Nephron (organoid): ENCODE results near the gene PLCB3.

Experiments used
- H3K27ac Mint-ChIP-seq, 3 experiments: 2 replicates each; pipeline ENCODE4 v1.8.0; 2020; ENCODE audit warnings: mixed read lengths in 3 of 3, mild to moderate bottlenecking in 2 of 3, moderate library complexity in 1 of 3
- H3K27me3 Mint-ChIP-seq: 2 replicates; pipeline ENCODE4 v1.8.0; 2021; ENCODE audit warnings: low read depth, mild to moderate bottlenecking, moderate library complexity, mixed read lengths
- H3K36me3 Mint-ChIP-seq: 2 replicates; pipeline ENCODE4 v1.8.0; 2020; ENCODE audit warnings: low read depth, mixed read lengths
- H3K4me1 Mint-ChIP-seq: 2 replicates; pipeline ENCODE4 v1.8.0; 2020; ENCODE audit warnings: mixed read lengths
- H3K4me3 Mint-ChIP-seq, 3 experiments: 2 replicates each; pipeline ENCODE4 v1.8.0; 2020; ENCODE audit warnings: mild to moderate bottlenecking in 3 of 3, mixed read lengths in 3 of 3, moderate library complexity in 2 of 3
- H3K9me3 Mint-ChIP-seq: 2 replicates; pipeline ENCODE4 v1.8.0; 2020; ENCODE audit warnings: mixed read lengths
- CTCF ChIP-seq, 3 experiments: fragments of 200-600 bp; sonication (generic); IDR thresholded peaks; one replicate each; pipeline ENCODE4 v1.5.0; 2021; ENCODE audit warnings: antibody characterized with exemption in 3 of 3; ENCODE audit not compliant: unreplicated experiment in 3 of 3

The PLCB3 gene

GRCh38 chr11:64235437-64236161 lies 15.7 kb upstream of the PLCB3 start:
- no peak for TF ChIP-seq CTCF (IDR thresholded peaks at IDR 0.05; ENCODE audit: unreplicated experiment in 3 of 3)
- Mint-ChIP-seq H3K4me3 (peak overlapping the region; percentile 84 to 90 (median 85)), H3K27ac (peak overlapping the region; percentile 28 to 74 (median 55))

GRCh38 chr11:64237484-64237951 lies 13.8 kb upstream of the PLCB3 start:
- H3K4me1 Mint-ChIP-seq = peaks cover 42% of the 10 kb centered on the region

More at GRCh38 chr11:64235437-64236161, 15.7 kb upstream of the PLCB3 start:
- peaks cover 44% of the 10 kb centered on the region for H3K4me1 Mint-ChIP-seq
- peaks cover 4% of the 10 kb centered on the region for H3K27me3 Mint-ChIP-seq
- peaks cover 9% of the 10 kb centered on the region for H3K36me3 Mint-ChIP-seq
- H3K9me3 Mint-ChIP-seq = no peaks in the 10 kb centered on the region

DNA sequence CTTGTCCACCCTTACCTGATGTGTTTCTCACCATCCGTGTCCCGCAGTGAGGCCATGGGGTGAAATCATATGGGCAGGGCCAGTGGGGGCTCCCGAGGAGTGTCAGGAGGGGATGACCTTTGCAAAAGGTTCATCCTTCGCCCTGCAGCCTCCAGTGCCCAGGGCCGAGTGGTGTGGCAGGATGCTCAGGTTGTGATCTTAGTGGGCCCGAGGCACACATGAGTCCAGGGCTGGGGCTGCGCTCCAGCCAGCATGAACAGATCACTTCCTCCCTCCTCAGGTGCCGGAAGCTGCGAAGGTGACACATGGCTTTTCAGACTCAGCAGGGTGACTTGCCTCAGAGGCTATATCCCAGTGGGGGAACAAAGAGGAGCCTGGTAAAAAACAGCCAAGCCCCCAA lies 13.3 kb upstream of the PLCB3 start:
- TF ChIP-seq CTCF (IDR thresholded peaks at IDR 0.05; ENCODE audit: unreplicated experiment in 3 of 3) = no peak
- Mint-ChIP-seq H3K27ac (peak overlapping the region; percentile 76 to 98 (median 88)), H3K4me3 (peak overlapping the region; percentile 18 to 70 (median 67)), H3K36me3 (peaks cover 9% of the 10 kb centered on the region), H3K4me1 (peaks cover 42% of the 10 kb centered on the region), H3K9me3 (no peaks in the 10 kb centered on the region), H3K27me3 (no peaks in the 10 kb centered on the region)

More at GRCh38 chr11:64237484-64237951, 13.8 kb upstream of the PLCB3 start:
- Mint-ChIP-seq H3K27ac (peak overlapping the region; percentile 76 to 91 (median 86)), H3K36me3 (peaks cover 9% of the 10 kb centered on the region), H3K27me3 (no peaks in the 10 kb centered on the region), H3K9me3 (no peaks in the 10 kb centered on the region), H3K4me3 (peak overlapping the region; percentile 61 to 68 (median 63))
- no peak for TF ChIP-seq CTCF (IDR thresholded peaks at IDR 0.05; ENCODE audit: unreplicated experiment in 3 of 3)

- no peak for TF ChIP-seq CTCF (IDR thresholded peaks at IDR 0.05; ENCODE audit: unreplicated experiment in 3 of 3)
- no peaks in the 10 kb centered on the region for H3K9me3 Mint-ChIP-seq
- peak overlapping the region; percentile 44 to 70 (median 67) for H3K4me3 Mint-ChIP-seq
- no peaks in the 10 kb centered on the region for H3K27me3 Mint-ChIP-seq
- H3K27ac Mint-ChIP-seq = peak overlapping the region; percentile 76 to 98 (median 88)
- peaks cover 45% of the 10 kb centered on the region for H3K4me1 Mint-ChIP-seq
- peaks cover 14% of the 10 kb centered on the region for H3K36me3 Mint-ChIP-seq
These were observed 12.3 kb upstream of the PLCB3 start for GRCh38 chr11:64238999-64239398.

- Mint-ChIP-seq H3K36me3 (peaks cover 14% of the 10 kb centered on the region), H3K4me1 (peaks cover 45% of the 10 kb centered on the region), H3K27me3 (no peaks in the 10 kb centered on the region), H3K9me3 (no peaks in the 10 kb centered on the region), H3K27ac (peak overlapping the region; percentile 98), H3K4me3 (peak overlapping the region; percentile 90 to 95 (median 92))
- no peak for TF ChIP-seq CTCF (IDR thresholded peaks at IDR 0.05; ENCODE audit: unreplicated experiment in 3 of 3)
These were observed 11.5 kb upstream of the PLCB3 start for GRCh38 chr11:64239662-64240434.
